HG02798 (cell line): ENCODE data around the gene OR52E1.
"Not testable (repeated sequence)": the region's sequence is repeated elsewhere in the genome, so short reads cannot be mapped to it uniquely, and the experiment has no call there.

ENCODE experiments used
- ATAC-seq: cut with Tn5 transposase; IDR thresholded peaks from one replicate; pipeline ENCODE4 v1.9.1; 2021; ENCODE audit warnings: mild to moderate bottlenecking; ENCODE audit not compliant: unreplicated experiment, poor library complexity

Gene OR52E1

DNA sequence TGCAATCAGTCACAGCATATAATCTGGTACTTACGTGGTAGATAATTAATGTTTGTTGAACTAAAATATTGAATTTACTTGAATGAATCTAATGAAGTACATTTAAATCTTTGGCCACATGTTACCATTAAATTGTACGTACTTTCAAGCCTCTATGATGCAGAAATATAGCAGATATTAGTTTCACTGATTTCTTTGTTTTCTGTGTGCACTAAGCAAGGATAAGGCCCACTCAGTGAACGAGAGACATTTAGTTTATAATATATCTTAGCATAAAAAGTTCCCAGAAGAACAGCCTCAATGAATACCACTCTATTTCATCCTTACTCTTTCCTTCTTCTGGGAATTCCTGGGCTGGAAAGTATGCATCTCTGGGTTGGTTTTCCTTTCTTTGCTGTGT, at the start of gene OR52E1:
Gene OR52E1 (plus strand): TSS at position 301 of the 400 bp plus-strand sequence.
- ATAC-seq, result no peak

- no peak for ATAC-seq
Observed at GRCh38 chr11:5021996-5022395, 47.4 kb upstream of the OR52E1 start.

DNA sequence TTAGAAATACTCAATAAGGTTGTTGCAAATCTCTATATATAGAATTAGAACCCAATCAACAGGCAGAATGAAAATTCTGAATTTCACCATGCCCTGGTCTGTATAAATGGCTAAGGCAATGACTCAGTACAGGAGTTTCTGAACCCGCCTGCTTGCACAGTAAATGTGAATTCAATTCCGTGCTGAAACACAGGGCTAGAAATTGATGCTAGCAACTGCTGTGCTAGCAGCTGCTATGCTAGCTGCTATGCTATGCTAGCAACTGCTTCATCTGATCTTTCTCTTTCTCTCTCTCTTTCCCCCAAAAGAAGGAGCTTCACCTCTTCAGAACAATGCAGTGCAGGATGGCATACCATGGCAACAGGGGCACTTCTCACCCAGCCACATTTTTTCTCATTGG, 32.7 kb upstream of the OR52E1 start:
- no peak for ATAC-seq

- no peak for ATAC-seq
Observed at GRCh38 chr11:5037926-5038325, 31.4 kb upstream of the OR52E1 start.

GRCh38 chr11:5038341-5038740, 31.0 kb upstream of the OR52E1 start:
- no peak for ATAC-seq

DNA sequence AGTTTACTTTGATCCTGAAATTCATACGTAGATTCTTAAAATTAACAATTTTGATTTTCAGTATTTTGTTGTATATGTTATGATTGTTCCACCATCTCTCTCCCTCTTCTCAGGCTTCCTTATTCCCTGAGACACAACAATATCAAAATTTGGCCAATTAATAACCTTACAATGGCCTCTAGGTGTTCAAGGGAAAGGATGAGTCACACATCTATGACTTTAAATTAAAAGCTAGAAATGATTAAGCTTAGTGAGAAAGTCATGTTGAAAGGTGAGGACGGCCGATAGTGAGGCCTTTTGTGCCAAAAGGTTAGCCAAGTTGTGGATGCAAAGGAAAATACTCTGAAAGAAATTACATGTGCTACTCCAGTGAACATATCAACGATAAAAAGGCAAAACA, 28.5 kb upstream of the OR52E1 start:
- ATAC-seq, result no peak

DNA sequence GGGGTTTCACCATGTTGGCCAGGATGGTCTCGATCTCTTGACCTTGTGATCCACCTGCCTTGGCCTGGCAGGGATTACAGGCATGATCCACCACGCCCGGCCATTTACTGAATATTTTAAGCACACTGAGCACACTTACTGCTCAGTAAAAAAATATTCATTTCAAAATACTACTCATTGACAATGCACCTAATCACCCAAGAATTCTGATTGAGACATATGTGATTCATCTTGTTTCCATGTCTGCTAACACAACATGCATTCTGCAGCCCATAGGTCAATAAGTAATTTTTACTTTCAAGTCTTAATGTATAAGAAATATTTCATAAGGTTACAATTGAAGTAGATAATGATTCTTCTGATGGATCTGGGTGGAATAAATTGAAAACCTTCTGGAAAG, 27.3 kb upstream of the OR52E1 start:
- no peak for ATAC-seq

GRCh38 chr11:5043380-5043779, 26.0 kb upstream of the OR52E1 start:
- no peak for ATAC-seq

DNA sequence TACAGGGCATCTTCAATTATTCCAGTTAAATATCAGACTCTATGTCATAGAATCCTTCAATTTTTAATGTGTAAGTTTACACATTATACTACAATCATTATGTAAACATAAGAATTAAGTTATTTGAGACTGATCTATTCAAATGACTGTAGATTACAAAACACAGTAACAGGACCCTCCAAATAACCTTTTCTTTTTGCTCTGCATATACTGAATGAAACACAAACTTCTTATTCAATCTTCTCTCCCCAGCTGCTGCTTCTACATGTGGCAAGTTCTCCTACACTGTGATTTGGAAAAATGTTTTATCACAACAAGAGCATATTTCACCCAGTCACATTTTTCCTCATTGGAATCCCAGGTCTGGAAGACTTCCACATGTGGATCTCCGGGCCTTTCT, 23.1 kb upstream of the OR52E1 start, which contains the start of gene OR52J3:
Gene OR52J3 (plus strand): TSS at position 301 of the 400 bp plus-strand sequence. CDS start 0 bp downstream, at position 301.
- ATAC-seq, result no peak

GRCh38 chr11:5046754-5047330, 22.5 kb upstream of the OR52E1 start:
- ATAC-seq, result no peak

GRCh38 chr11:5058679-5059078, 10.7 kb upstream of the OR52E1 start:
- ATAC-seq, result not testable (repeated sequence)

DNA sequence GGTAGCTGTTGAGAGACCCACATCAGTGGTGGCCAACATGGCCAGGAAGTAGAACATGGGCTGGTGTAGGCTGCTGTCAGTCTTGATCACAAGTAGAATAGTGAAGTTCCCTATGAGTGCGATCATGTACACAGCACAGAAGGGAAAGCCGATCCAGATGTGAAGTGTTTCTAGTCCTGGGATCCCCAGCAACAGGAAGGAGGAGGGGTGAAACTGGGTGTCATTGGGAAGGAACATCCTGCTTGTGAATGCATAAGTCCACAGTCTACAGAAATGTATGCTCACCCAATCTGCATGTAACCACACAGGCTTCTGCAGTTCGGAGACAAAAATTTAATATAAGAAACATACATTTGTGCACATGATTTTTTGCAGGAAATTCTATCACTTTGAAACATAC, 10.0 kb upstream of the OR52E1 start, which contains the start of gene OR52E2:
Gene OR52E2 (minus strand): TSS at position 237 of the 400 bp plus-strand sequence. CDS start 0 bp downstream, at position 237.
- no peak for ATAC-seq

- no peak for ATAC-seq
Observed at GRCh38 chr11:5065027-5065426, 4.3 kb upstream of the OR52E1 start.

GRCh38 chr11:5071799-5072198, 2.4 kb downstream of the OR52E1 start:
- no peak for ATAC-seq

GRCh38 chr11:5081405-5081804, 12.0 kb downstream of the OR52E1 start:
- no peak for ATAC-seq

DNA sequence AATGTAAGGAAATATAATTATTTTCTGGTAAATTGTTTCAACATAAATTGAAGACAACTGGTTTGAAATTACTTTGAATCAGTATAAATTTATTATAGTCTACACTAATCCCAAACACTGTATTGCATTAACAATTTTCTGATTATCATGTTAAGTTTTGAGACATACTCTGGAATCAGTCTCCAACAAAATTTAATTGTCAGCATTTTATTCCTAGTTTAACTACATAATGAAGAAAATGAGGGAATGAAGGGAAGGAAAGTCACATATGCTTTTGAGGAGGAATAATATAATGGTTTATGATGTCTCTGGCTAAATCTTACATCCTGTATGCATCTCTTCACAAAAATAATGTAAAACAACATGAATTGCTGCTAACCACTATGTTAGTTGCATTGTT, 14.2 kb downstream of the OR52E1 start:
- ATAC-seq, result no peak

- no peak for ATAC-seq
Observed at GRCh38 chr11:5088556-5088955, 19.2 kb downstream of the OR52E1 start.

DNA sequence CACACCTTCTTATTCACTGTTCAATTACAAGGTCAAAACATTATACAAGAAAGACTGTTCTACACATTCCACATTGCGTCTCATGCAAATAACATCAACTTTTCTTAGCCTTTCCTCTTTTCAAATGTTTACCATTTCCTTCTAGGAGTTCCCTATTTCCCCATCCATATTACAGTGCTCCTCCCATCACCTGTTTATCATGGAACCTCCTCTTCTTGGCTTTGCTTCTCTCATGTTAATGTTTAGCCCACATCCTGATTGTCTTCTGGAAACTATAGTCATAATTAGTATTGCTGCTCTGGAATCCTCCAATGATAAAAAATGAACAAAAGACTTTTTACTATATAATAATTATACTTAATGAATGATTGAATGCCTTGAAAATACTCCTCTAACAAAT, 21.3 kb downstream of the OR52E1 start:
- ATAC-seq, result no peak

DNA sequence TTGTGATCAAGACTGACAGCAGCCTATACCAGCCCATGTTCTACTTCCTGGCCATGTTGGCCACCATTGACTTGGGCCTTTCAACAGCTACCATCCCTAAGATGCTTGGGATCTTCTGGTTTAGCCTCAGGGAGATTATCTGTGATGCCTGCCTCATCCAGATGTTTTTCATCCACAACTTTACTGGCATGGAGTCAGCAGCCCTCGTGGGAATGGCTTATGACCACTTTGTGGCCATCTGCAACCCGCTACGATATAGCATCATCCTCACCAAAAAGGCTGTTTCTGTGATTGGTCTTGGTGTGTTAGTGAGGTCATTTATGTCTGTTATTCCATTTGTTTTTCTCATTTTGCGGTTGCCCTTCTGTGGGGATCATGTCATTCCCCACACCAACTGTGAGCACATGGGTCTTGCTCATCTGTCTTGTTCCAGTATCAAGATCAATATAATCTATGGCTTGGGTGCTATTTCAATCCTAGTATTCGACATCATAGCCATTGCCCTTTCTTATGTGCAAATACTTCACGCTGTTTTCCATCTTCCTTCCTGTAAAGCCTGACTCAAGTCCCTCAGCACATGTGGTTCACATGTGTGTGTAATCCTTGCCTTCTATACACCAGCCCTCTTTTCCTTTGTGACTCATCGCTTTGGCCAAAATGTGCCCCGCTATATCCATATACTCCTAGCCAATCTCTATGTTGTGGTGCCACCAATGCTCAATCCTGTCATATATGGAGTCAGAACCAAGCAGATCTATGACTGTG, 23.6 kb downstream of the OR52E1 start:
- ATAC-seq, result no peak

GRCh38 chr11:5096011-5096410, 26.6 kb downstream of the OR52E1 start:
- no peak for ATAC-seq

DNA sequence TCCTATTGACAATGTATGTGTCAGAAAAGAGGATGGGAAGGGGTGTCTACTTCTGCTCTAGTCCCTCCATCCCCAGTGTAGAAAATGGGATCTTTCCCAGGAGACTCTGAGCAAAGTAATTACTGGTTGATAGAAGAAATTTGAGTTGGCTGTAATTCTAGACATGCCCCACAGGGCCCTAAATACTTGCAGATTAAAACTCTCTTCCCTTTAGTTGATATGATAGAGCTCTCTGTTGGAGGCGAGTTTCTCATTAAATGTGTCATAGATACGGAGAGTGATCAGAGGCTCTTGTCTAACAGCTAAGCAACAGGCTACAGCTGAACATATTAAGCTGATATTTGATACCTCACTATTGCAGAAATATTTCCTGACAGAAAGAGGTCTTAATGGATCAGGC, 32.9 kb downstream of the OR52E1 start:
- no peak for ATAC-seq

DNA sequence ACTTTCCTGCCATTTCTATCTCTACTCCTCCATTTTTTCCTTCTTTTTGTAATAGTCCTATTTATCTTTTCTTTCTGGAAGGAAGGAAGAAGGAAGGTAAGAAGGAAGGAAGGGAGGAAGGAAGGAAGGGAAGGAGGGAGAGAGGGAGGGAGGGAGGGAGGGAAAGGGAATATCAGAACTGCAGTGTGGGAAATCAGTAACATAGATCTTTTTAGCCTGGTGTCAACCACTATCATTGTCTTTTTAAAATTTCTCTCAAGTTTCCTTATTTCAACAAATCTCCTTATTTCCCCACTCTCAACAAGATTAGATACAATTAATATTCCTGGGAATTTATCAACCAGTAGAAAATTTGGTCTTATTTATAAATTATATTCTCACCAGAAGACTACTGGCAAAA, 33.7 kb downstream of the OR52E1 start:
- no peak for ATAC-seq
